Measurements from ENCODE around the gene KIF6. TPM values are rescaled to one million over a fixed set of nuclear protein-coding genes. Genes with fewer than 3 reads are reported as not detected.

Gene KIF6
- total and polyA plus RNA-seq, 2 donors (not counting 1 experiment from before 2014, with no cell fraction given): not detected

- Mint-ChIP-seq H3K27me3 (peaks cover 16% of the 10 kb centered on the region), H3K4me3 (no peak overlapping the region), H3K4me1 (no peaks in the 10 kb centered on the region), H3K27ac (no peak overlapping the region), H3K9me3 (ENCODE audit: insufficient read depth) (no peaks in the 10 kb centered on the region)
- CTCF ChIA-PET: no interaction called here
- TF ChIP-seq EZH2 (IDR thresholded peaks at IDR 0.05; ENCODE audit: borderline replicate concordance, insufficient read depth, low read depth, low read length, poor library complexity, severe bottlenecking) (no peak), CTCF (IDR thresholded peaks at IDR 0.05) (no peak)
- Histone ChIP-seq H3K9me3 (ENCODE audit: control extremely low read depth in 1 of 3, control insufficient read depth in 2 of 3, insufficient read depth in 1 of 3, low read length in 2 of 3) (no peaks in the 10 kb centered on the region), H3K27me3 (replicated peaks in 1 of 4; ENCODE audit: control extremely low read depth in 1 of 4, control insufficient read depth in 3 of 4, insufficient read depth in 4 of 4, low read length in 3 of 4) (no peaks in the 10 kb centered on the region), H2AFZ (ENCODE audit: insufficient read depth, low read depth, low read length, poor library complexity, severe bottlenecking) (no peak overlapping the region), H4K20me1 (ENCODE audit: control insufficient read depth, insufficient read depth, low read length, poor library complexity, severe bottlenecking) (no peaks in the 10 kb centered on the region), H3K79me2 (ENCODE audit: control insufficient read depth, insufficient read depth, low read length) (no peaks in the 10 kb centered on the region), H3K36me3 (replicated peaks in 1 of 2; ENCODE audit: control extremely low read depth in 1 of 2, control insufficient read depth in 1 of 2, extremely low read depth in 1 of 2, insufficient read depth in 2 of 2, low read length in 1 of 2) (no peaks in the 10 kb centered on the region), H3K4me3 (ENCODE audit: control extremely low read depth in 1 of 5, extremely low read depth in 1 of 5, insufficient read depth in 1 of 5, low read depth in 2 of 5, low read length in 4 of 5) (no peak overlapping the region), H3K4me1 (ENCODE audit: control insufficient read depth in 2 of 2, insufficient read depth in 2 of 2, low read length in 2 of 2) (no peaks in the 10 kb centered on the region), H3K27ac (ENCODE audit: low read length in 2 of 2) (no peak overlapping the region), H3K9ac (ENCODE audit: low read length) (no peak overlapping the region), H3K4me2 (replicated peaks; ENCODE audit: low read depth, low read length, poor library complexity, severe bottlenecking) (no peak overlapping the region)
- POLR2A ChIA-PET: no interaction called here
- no peak for DNase-seq
- 90% methylated on average over 3 of the region's 7 CpGs for WGBS (ENCODE audit: insufficient coverage)
- no peak for ATAC-seq (ENCODE audit: low read depth)
- intact Hi-C loops (cut with micrococcal nuclease): no loop called here
Observed at GRCh38 chr6:39428816-39429215, 296.4 kb downstream of the KIF6 start.

GRCh38 chr6:39428152-39428551 is 297.1 kb downstream of the KIF6 start:
- Histone ChIP-seq H3K4me2 (replicated peaks; ENCODE audit: low read depth, low read length, poor library complexity, severe bottlenecking) (no peak overlapping the region), H3K27ac (ENCODE audit: low read length in 2 of 2) (no peak overlapping the region), H3K4me3 (ENCODE audit: control extremely low read depth in 1 of 5, extremely low read depth in 1 of 5, insufficient read depth in 1 of 5, low read depth in 2 of 5, low read length in 4 of 5) (no peak overlapping the region), H3K9ac (ENCODE audit: low read length) (no peak overlapping the region), H3K36me3 (replicated peaks in 1 of 2; ENCODE audit: control extremely low read depth in 1 of 2, control insufficient read depth in 1 of 2, extremely low read depth in 1 of 2, insufficient read depth in 2 of 2, low read length in 1 of 2) (no peaks in the 10 kb centered on the region), H4K20me1 (ENCODE audit: control insufficient read depth, insufficient read depth, low read length, poor library complexity, severe bottlenecking) (no peaks in the 10 kb centered on the region), H3K27me3 (replicated peaks in 1 of 4; ENCODE audit: control extremely low read depth in 1 of 4, control insufficient read depth in 3 of 4, insufficient read depth in 4 of 4, low read length in 3 of 4) (no peaks in the 10 kb centered on the region), H3K9me3 (ENCODE audit: control extremely low read depth in 1 of 3, control insufficient read depth in 2 of 3, insufficient read depth in 1 of 3, low read length in 2 of 3) (no peaks in the 10 kb centered on the region), H3K79me2 (ENCODE audit: control insufficient read depth, insufficient read depth, low read length) (no peaks in the 10 kb centered on the region), H2AFZ (ENCODE audit: insufficient read depth, low read depth, low read length, poor library complexity, severe bottlenecking) (no peak overlapping the region), H3K4me1 (ENCODE audit: control insufficient read depth in 2 of 2, insufficient read depth in 2 of 2, low read length in 2 of 2) (no peaks in the 10 kb centered on the region)
- Mint-ChIP-seq H3K4me3 (no peak overlapping the region), H3K4me1 (no peaks in the 10 kb centered on the region), H3K27ac (no peak overlapping the region), H3K9me3 (ENCODE audit: insufficient read depth) (no peaks in the 10 kb centered on the region), H3K27me3 (peaks cover 16% of the 10 kb centered on the region)
- ChIA-PET POLR2A (no interaction called here), CTCF (no interaction called here)
- TF ChIP-seq CTCF (IDR thresholded peaks at IDR 0.05) (no peak), EZH2 (IDR thresholded peaks at IDR 0.05; ENCODE audit: borderline replicate concordance, insufficient read depth, low read depth, low read length, poor library complexity, severe bottlenecking) (no peak)
- DNase-seq: no peak
- no peak for ATAC-seq (ENCODE audit: low read depth)
- WGBS (ENCODE audit: insufficient coverage): no CpG with 5 or more reads among the region's 3 CpGs
- intact Hi-C loops (cut with micrococcal nuclease): no loop called here

Data from B cell (primary cell).